ENCODE measurements around the gene ROR2. TPM values are rescaled to one million over a fixed set of nuclear protein-coding genes. Genes with fewer than 3 reads are reported as not detected.

Gene ROR2
- total RNA-seq, 1 donor from 2014 or later = 3.8 TPM

- ATAC-seq (no peak), DNase-seq (no peak)
- no peak overlapping the region for H3K4me3 ChIP-seq
- H3K27ac ChIP-seq = no peak overlapping the region
- H3K36me3 ChIP-seq = no peaks in the 10 kb centered on the region
- intact Hi-C loops (cut with DNase I) = no loop called here
- no peaks in the 10 kb centered on the region for H3K9me3 ChIP-seq
- no peak for TF ChIP-seq CTCF (IDR thresholded peaks at IDR 0.05)
- peaks cover 7% of the 10 kb centered on the region for H3K4me1 ChIP-seq
- no peaks in the 10 kb centered on the region for H3K27me3 ChIP-seq (ENCODE audit: low read depth)
Measured at GRCh38 chr9:91816356-91816755, 133.7 kb downstream of the ROR2 start.

- Histone ChIP-seq H3K4me1 (peaks cover 7% of the 10 kb centered on the region), H3K9me3 (no peaks in the 10 kb centered on the region), H3K36me3 (no peaks in the 10 kb centered on the region), H3K4me3 (no peak overlapping the region), H3K27ac (no peak overlapping the region), H3K27me3 (ENCODE audit: low read depth) (no peaks in the 10 kb centered on the region)
- ATAC-seq (no peak), DNase-seq (no peak)
- intact Hi-C loops (cut with DNase I) = no loop called here
- no peak for TF ChIP-seq CTCF (IDR thresholded peaks at IDR 0.05)
Measured at GRCh38 chr9:91815896-91816295, 134.1 kb downstream of the ROR2 start.

GRCh38 chr9:91814753-91815152, 135.3 kb downstream of the ROR2 start:
- TF ChIP-seq CTCF (IDR thresholded peaks at IDR 0.05) = no peak
- Histone ChIP-seq H3K4me3 (no peak overlapping the region), H3K27ac (no peak overlapping the region), H3K36me3 (no peaks in the 10 kb centered on the region), H3K27me3 (ENCODE audit: low read depth) (no peaks in the 10 kb centered on the region), H3K9me3 (no peaks in the 10 kb centered on the region), H3K4me1 (peaks cover 7% of the 10 kb centered on the region)
- no peak for DNase-seq
- no peak for ATAC-seq
- intact Hi-C loops (cut with DNase I) = no loop called here

- intact Hi-C loops (cut with DNase I) = no loop called here
- no peak for TF ChIP-seq CTCF (IDR thresholded peaks at IDR 0.05)
- Histone ChIP-seq H3K4me1 (peaks cover 7% of the 10 kb centered on the region), H3K27me3 (ENCODE audit: low read depth) (no peaks in the 10 kb centered on the region), H3K36me3 (no peaks in the 10 kb centered on the region), H3K27ac (no peak overlapping the region), H3K4me3 (no peak overlapping the region), H3K9me3 (no peaks in the 10 kb centered on the region)
- ATAC-seq (no peak), DNase-seq (no peak)
Measured at GRCh38 chr9:91814201-91814600, 135.8 kb downstream of the ROR2 start.

GRCh38 chr9:91813176-91813795, 136.7 kb downstream of the ROR2 start:
- Histone ChIP-seq H3K4me1 (peaks cover 7% of the 10 kb centered on the region), H3K27ac (no peak overlapping the region), H3K36me3 (no peaks in the 10 kb centered on the region), H3K27me3 (ENCODE audit: low read depth) (no peaks in the 10 kb centered on the region), H3K9me3 (no peaks in the 10 kb centered on the region), H3K4me3 (no peak overlapping the region)
- no peak for TF ChIP-seq CTCF (IDR thresholded peaks at IDR 0.05)
- DNase-seq = no peak
- no peak for ATAC-seq
- intact Hi-C loops (cut with DNase I) = no loop called here

All from lower lobe of right lung (tissue), 2 donors.